Breast epithelium (tissue), 3 donors: Measurements from ENCODE around the gene SENP3.

ENCODE experiments used
- POLR2A ChIP-seq: fragments of 450-650 bp; IDR thresholded peaks from one replicate; pipeline ENCODE4 v1.6.1; 2016; ENCODE audit warnings: antibody characterized with exemption, mild to moderate bottlenecking, moderate library complexity
- TF ChIP-seq, protein P1 (sequence below), 3 donors: fragments of 450-650 bp; IDR thresholded peaks; one replicate each; pipeline ENCODE4 v1.5.1; 2016 to 2017; ENCODE audit warnings: antibody characterized with exemption in 3 of 3, mild to moderate bottlenecking in 3 of 3, moderate library complexity in 3 of 3

GRCh38 chr17:7528842-7529241, 32.9 kb upstream of the SENP3 start:
- TF ChIP-seq, protein P1, sequence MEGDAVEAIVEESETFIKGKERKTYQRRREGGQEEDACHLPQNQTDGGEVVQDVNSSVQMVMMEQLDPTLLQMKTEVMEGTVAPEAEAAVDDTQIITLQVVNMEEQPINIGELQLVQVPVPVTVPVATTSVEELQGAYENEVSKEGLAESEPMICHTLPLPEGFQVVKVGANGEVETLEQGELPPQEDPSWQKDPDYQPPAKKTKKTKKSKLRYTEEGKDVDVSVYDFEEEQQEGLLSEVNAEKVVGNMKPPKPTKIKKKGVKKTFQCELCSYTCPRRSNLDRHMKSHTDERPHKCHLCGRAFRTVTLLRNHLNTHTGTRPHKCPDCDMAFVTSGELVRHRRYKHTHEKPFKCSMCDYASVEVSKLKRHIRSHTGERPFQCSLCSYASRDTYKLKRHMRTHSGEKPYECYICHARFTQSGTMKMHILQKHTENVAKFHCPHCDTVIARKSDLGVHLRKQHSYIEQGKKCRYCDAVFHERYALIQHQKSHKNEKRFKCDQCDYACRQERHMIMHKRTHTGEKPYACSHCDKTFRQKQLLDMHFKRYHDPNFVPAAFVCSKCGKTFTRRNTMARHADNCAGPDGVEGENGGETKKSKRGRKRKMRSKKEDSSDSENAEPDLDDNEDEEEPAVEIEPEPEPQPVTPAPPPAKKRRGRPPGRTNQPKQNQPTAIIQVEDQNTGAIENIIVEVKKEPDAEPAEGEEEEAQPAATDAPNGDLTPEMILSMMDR (IDR thresholded peaks at IDR 0.05), result no peak
- TF ChIP-seq POLR2A, result no peak
